ENCODE results near the gene PIEZO2. TPM values are rescaled to one million over a fixed set of nuclear protein-coding genes. Genes with fewer than 3 reads are reported as not detected.
A peak's percentile ranks its signal among the peaks of the same experiment; 100 is the strongest.

Gene PIEZO2
- total RNA-seq, 1 experiment from 2014 or later = 8.9 TPM

- no peak for DNase-seq (ENCODE audit: low spot score)
Observed at GRCh38 chr18:10791169-10791831, 358.1 kb downstream of the PIEZO2 start.

- no peak for DNase-seq (ENCODE audit: low spot score)
Observed at GRCh38 chr18:10789180-10789579, 360.2 kb downstream of the PIEZO2 start.

- DNase-seq (ENCODE audit: low spot score) = peak; percentile 82
Observed at GRCh38 chr18:10787293-10787901, 362.0 kb downstream of the PIEZO2 start.

- DNase-seq (ENCODE audit: low spot score) = no peak
Observed at GRCh38 chr18:10785798-10786197, 363.6 kb downstream of the PIEZO2 start.

GRCh38 chr18:10784596-10785202 lies 364.7 kb downstream of the PIEZO2 start:
- DNase-seq (ENCODE audit: low spot score) = no peak

- DNase-seq (ENCODE audit: low spot score) = no peak
Observed at GRCh38 chr18:10783941-10784340, 365.4 kb downstream of the PIEZO2 start.

- no peak for DNase-seq (ENCODE audit: low spot score)
Observed at GRCh38 chr18:10776493-10776892, 372.9 kb downstream of the PIEZO2 start.

- DNase-seq (ENCODE audit: low spot score) = no peak
Observed at GRCh38 chr18:10775026-10775425, 374.3 kb downstream of the PIEZO2 start.

- no peak for DNase-seq (ENCODE audit: low spot score)
Observed at GRCh38 chr18:10771053-10771709, 378.2 kb downstream of the PIEZO2 start.

- DNase-seq (ENCODE audit: low spot score) = no peak
Observed at GRCh38 chr18:10770264-10770663, 379.1 kb downstream of the PIEZO2 start.

- no peak for DNase-seq (ENCODE audit: low spot score)
Observed at GRCh38 chr18:10768221-10768620, 381.1 kb downstream of the PIEZO2 start.

GRCh38 chr18:10767658-10768057 lies 381.7 kb downstream of the PIEZO2 start:
- DNase-seq (ENCODE audit: low spot score) = no peak

GRCh38 chr18:10760986-10761385 lies 388.4 kb downstream of the PIEZO2 start:
- DNase-seq (ENCODE audit: low spot score) = no peak

GRCh38 chr18:10759241-10759640 lies 390.1 kb downstream of the PIEZO2 start:
- no peak for DNase-seq (ENCODE audit: low spot score)

- DNase-seq (ENCODE audit: low spot score) = no peak
Observed at GRCh38 chr18:10757946-10758345, 391.4 kb downstream of the PIEZO2 start.

- no peak for DNase-seq (ENCODE audit: low spot score)
Observed at GRCh38 chr18:10757349-10757748, 392.0 kb downstream of the PIEZO2 start.

- no peak for DNase-seq (ENCODE audit: low spot score)
Observed at GRCh38 chr18:10755855-10756254, 393.5 kb downstream of the PIEZO2 start.

- no peak for DNase-seq (ENCODE audit: low spot score)
Observed at GRCh38 chr18:10754128-10754527, 395.2 kb downstream of the PIEZO2 start.

GRCh38 chr18:10752382-10752781 lies 397.0 kb downstream of the PIEZO2 start:
- DNase-seq (ENCODE audit: low spot score) = peak; percentile 19

- no peak for DNase-seq (ENCODE audit: low spot score)
Observed at GRCh38 chr18:10751653-10752052, 397.7 kb downstream of the PIEZO2 start.

GRCh38 chr18:10750191-10751035 lies 399.0 kb downstream of the PIEZO2 start:
- DNase-seq (ENCODE audit: low spot score) = no peak

GRCh38 chr18:10748641-10749040 lies 400.7 kb downstream of the PIEZO2 start:
- DNase-seq (ENCODE audit: low spot score) = no peak
